CD4-positive, alpha-beta T cell (primary cell): ENCODE data around the gene PAFAH2. TPM values are rescaled to one million over a fixed set of nuclear protein-coding genes. Genes with fewer than 3 reads are reported as not detected.

Experiments used
- ATAC-seq: fragments of 200-7000 bp; cut with Tn5 transposase; one replicate; pipeline ENCODE4 v1.10.0; 2022; ENCODE audit warnings: mild to moderate bottlenecking; ENCODE audit not compliant: poor library complexity
- CTCF ChIA-PET: fragments of 350-600 bp; sonication (Branson Sonifier 250); formaldehyde crosslinking; loops from one replicate; lab custom pipeline; 2021; ENCODE audit warnings: antibody characterized with exemption, inconsistent platforms; lab: Charles Lee
- POLR2A ChIA-PET: fragments of 350-600 bp; sonication (Branson Sonifier 250); formaldehyde crosslinking; loops from one replicate; lab custom pipeline; 2021; ENCODE audit warnings: antibody characterized with exemption, inconsistent platforms; lab: Charles Lee
- DNase-seq, 14 experiments: peaks; one replicate each; pipeline ENCODE4 v3.0.0-alpha.2; 2013 to 2020; ENCODE audit warnings: mixed read lengths in 2 of 14
- H3K27ac ChIP-seq, 2 donors: one replicate each; pipeline versions ENCODE4 v1.5.1 to v1.7.0; 2013; ENCODE audit warnings: low read length in 2 of 2, low read depth in 1 of 2, mild to moderate bottlenecking in 1 of 2
- H3K27me3 ChIP-seq, 2 experiments: 1 replicate in 1 of 2; 2 replicates in 1 of 2; pipeline versions ENCODE4 v1.6.1 to v1.7.0; 2013; ENCODE audit warnings: low read length in 2 of 2, control low read depth in 1 of 2, mild to moderate bottlenecking in 1 of 2, moderate library complexity in 1 of 2; ENCODE audit not compliant: insufficient read depth in 2 of 2, control insufficient read depth in 1 of 2
- H3K36me3 ChIP-seq: one replicate; pipeline ENCODE4 v1.6.1; 2013; ENCODE audit warnings: low read length, control low read depth; ENCODE audit not compliant: insufficient read depth
- H3K4me1 ChIP-seq: one replicate; pipeline ENCODE4 v1.6.1; 2013; ENCODE audit warnings: low read length, control low read depth; ENCODE audit not compliant: insufficient read depth
- H3K4me3 ChIP-seq: one replicate; pipeline ENCODE4 v1.5.1; 2013; ENCODE audit warnings: mild to moderate bottlenecking, low read length, moderate library complexity
- H3K9me3 ChIP-seq, 2 experiments: 1 replicate in 1 of 2; 2 replicates in 1 of 2; pipeline versions ENCODE4 v1.6.1 to v1.7.0; 2013; ENCODE audit warnings: low read length in 2 of 2, mild to moderate bottlenecking in 2 of 2, control low read depth in 1 of 2, moderate library complexity in 1 of 2; ENCODE audit not compliant: control insufficient read depth in 1 of 2, insufficient read depth in 1 of 2
- H3K27ac Mint-ChIP-seq: one replicate; pipeline ENCODE4 v1.8.0; 2020; ENCODE audit warnings: mixed read lengths
- H3K27me3 Mint-ChIP-seq: one replicate; pipeline ENCODE4 v1.8.0; 2021; ENCODE audit warnings: mixed read lengths
- H3K36me3 Mint-ChIP-seq: one replicate; pipeline ENCODE4 v1.8.0; 2021; ENCODE audit warnings: low read depth, mixed read lengths
- H3K4me1 Mint-ChIP-seq: one replicate; pipeline ENCODE4 v1.8.0; 2021; ENCODE audit warnings: low read depth, mixed read lengths
- H3K4me3 Mint-ChIP-seq: one replicate; pipeline ENCODE4 v1.8.0; 2020; ENCODE audit warnings: mild to moderate bottlenecking, mixed read lengths
- H3K9me3 Mint-ChIP-seq: one replicate; pipeline ENCODE4 v1.8.0; 2020; ENCODE audit warnings: mixed read lengths
- intact Hi-C, 2 experiments: fragments of 100-400 bp; cut with DNase I in 1 of 2; cut with micrococcal nuclease in 1 of 2; formaldehyde crosslinking; loops; one replicate each; pipeline versions ENCODE4 v1.15.1 to v1.9.0; 2023 to 2025; cut with DNase I, micrococcal nuclease
- total RNA-seq, 174 experiments: library from RNA in 2 of 174; stranded (reverse) in 2 of 174; gene quantifications; one replicate each; pipeline ENCODE4 v1.2.3 and lab custom pipeline; 2021 to 2026
- TF ChIP-seq, protein P1 (sequence below): fragments of 200-600 bp; IDR thresholded peaks from one replicate; pipeline ENCODE4 v1.8.0; 2022; ENCODE audit warnings: antibody characterized with exemption, mild to moderate bottlenecking

PAFAH2 gene
- total RNA-seq, 2 experiments from 2014 or later: 7.9 to 8.1 TPM

GRCh38 chr1:26025517-26025916 is 27.7 kb upstream of the PAFAH2 start:
- Mint-ChIP-seq H3K9me3 (no peaks in the 10 kb centered on the region), H3K27ac (no peak overlapping the region), H3K4me3 (no peak overlapping the region), H3K27me3 (no peaks in the 10 kb centered on the region), H3K4me1 (no peaks in the 10 kb centered on the region), H3K36me3 (no peaks in the 10 kb centered on the region)
- H3K4me1 ChIP-seq: no peaks in the 10 kb centered on the region
- H3K27me3 ChIP-seq: no peaks in the 10 kb centered on the region
- TF ChIP-seq, protein P1, sequence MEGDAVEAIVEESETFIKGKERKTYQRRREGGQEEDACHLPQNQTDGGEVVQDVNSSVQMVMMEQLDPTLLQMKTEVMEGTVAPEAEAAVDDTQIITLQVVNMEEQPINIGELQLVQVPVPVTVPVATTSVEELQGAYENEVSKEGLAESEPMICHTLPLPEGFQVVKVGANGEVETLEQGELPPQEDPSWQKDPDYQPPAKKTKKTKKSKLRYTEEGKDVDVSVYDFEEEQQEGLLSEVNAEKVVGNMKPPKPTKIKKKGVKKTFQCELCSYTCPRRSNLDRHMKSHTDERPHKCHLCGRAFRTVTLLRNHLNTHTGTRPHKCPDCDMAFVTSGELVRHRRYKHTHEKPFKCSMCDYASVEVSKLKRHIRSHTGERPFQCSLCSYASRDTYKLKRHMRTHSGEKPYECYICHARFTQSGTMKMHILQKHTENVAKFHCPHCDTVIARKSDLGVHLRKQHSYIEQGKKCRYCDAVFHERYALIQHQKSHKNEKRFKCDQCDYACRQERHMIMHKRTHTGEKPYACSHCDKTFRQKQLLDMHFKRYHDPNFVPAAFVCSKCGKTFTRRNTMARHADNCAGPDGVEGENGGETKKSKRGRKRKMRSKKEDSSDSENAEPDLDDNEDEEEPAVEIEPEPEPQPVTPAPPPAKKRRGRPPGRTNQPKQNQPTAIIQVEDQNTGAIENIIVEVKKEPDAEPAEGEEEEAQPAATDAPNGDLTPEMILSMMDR: no peak
- no peak overlapping the region for H3K4me3 ChIP-seq
- H3K27ac ChIP-seq: no peak overlapping the region
- DNase-seq (no peak), ATAC-seq (no peak)
- intact Hi-C loops: no loop called here
- POLR2A ChIA-PET: no interaction called here
- no peaks in the 10 kb centered on the region for H3K36me3 ChIP-seq
- no peaks in the 10 kb centered on the region for H3K9me3 ChIP-seq
- CTCF ChIA-PET: interaction anchor here (1.0 kb wide), 1 partner anchor 22 kb away, joined by 4 read pairs; no protein-coding TSS in a partner anchor

DNA sequence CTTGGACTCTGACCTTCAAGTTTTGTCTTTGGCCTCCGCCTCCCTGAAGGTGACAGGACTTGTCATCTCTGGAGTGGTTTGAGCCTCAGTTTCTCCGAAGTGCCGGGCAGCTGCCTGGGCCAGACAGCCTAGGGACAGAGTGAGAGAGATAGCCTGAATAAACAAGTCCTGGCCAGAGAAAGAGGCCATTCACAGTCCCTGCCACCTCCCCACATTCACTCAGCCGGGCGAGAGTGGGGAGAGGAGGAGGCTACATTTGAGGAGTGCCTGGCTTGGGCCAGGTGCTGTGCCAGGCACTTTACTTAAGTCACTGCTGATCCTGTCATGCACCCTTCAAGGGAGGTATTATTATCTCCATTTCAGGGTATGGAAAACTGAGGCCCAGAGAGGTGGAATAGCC is 27.2 kb upstream of the PAFAH2 start:
- Histone ChIP-seq H3K36me3 (no peaks in the 10 kb centered on the region), H3K4me3 (no peak overlapping the region), H3K9me3 (no peaks in the 10 kb centered on the region), H3K27ac (no peak overlapping the region), H3K27me3 (no peaks in the 10 kb centered on the region), H3K4me1 (no peaks in the 10 kb centered on the region)
- no peak overlapping the region for H3K4me3 Mint-ChIP-seq
- DNase-seq (no peak), ATAC-seq (no peak)
- H3K27me3 Mint-ChIP-seq: no peaks in the 10 kb centered on the region
- intact Hi-C loops: no loop called here
- no peaks in the 10 kb centered on the region for H3K4me1 Mint-ChIP-seq
- TF ChIP-seq, protein P1: no peak
- no peak overlapping the region for H3K27ac Mint-ChIP-seq
- ChIA-PET CTCF (no interaction called here), POLR2A (interaction anchor here (0.6 kb wide), 1 partner anchor 10 kb away, joined by 3 read pairs; no protein-coding TSS in a partner anchor)
- no peaks in the 10 kb centered on the region for H3K9me3 Mint-ChIP-seq
- H3K36me3 Mint-ChIP-seq: no peaks in the 10 kb centered on the region

GRCh38 chr1:26023826-26024225 is 26.0 kb upstream of the PAFAH2 start:
- CTCF ChIA-PET: no interaction called here
- H3K9me3 ChIP-seq: no peaks in the 10 kb centered on the region
- intact Hi-C loops: no loop called here

More at GRCh38 chr1:26023826-26024225, 26.0 kb upstream of the PAFAH2 start:
- Mint-ChIP-seq H3K36me3 (no peaks in the 10 kb centered on the region), H3K4me1 (peaks cover 4% of the 10 kb centered on the region), H3K27me3 (no peaks in the 10 kb centered on the region), H3K9me3 (no peaks in the 10 kb centered on the region), H3K27ac (no peak overlapping the region), H3K4me3 (no peak overlapping the region)
- Histone ChIP-seq H3K4me3 (no peak overlapping the region), H3K27me3 (no peaks in the 10 kb centered on the region), H3K4me1 (no peaks in the 10 kb centered on the region), H3K36me3 (no peaks in the 10 kb centered on the region), H3K27ac (no peak overlapping the region)
- ATAC-seq: no peak
- POLR2A ChIA-PET: no interaction called here
- DNase-seq: no peak
- TF ChIP-seq, protein P1: no peak
